Left lung (tissue), 10 donors: Measurements from ENCODE around the gene AHI1. TPM values are rescaled to one million over a fixed set of nuclear protein-coding genes. Genes with fewer than 3 reads are reported as not detected.

Source experiments
- ATAC-seq: fragments of 200-7000 bp; cut with Tn5 transposase; one replicate; pipeline ENCODE4 v1.9.1; 2020; ENCODE audit warnings: moderate library complexity
- DNase-seq, 4 donors: peaks; one replicate each; pipeline ENCODE4 v3.0.0-alpha.2; 2013 to 2020
- H3K27ac ChIP-seq, 2 donors: fragments of 200-600 bp; sonication (generic) in 1 of 2; one replicate each; pipeline versions ENCODE4 v1.5.0 to v1.8.0; 2020 to 2021
- H3K27me3 ChIP-seq, 2 donors: fragments of 200-600 bp; sonication (generic) in 1 of 2; one replicate each; pipeline versions ENCODE4 v1.5.0 to v1.8.0; 2020 to 2021
- H3K36me3 ChIP-seq, 2 donors: fragments of 200-600 bp; sonication (generic) in 1 of 2; one replicate each; pipeline versions ENCODE4 v1.5.0 to v1.8.0; 2020 to 2021
- H3K4me1 ChIP-seq, 2 donors: fragments of 200-600 bp; one replicate each; pipeline ENCODE4 v1.8.0; 2021
- H3K4me3 ChIP-seq, 2 donors: fragments of 200-600 bp; sonication (generic) in 1 of 2; one replicate each; pipeline versions ENCODE4 v1.5.0 to v1.8.0; 2020 to 2021; ENCODE audit warnings: mild to moderate bottlenecking in 1 of 2
- H3K9me3 ChIP-seq, 2 donors: fragments of 200-600 bp; sonication (generic) in 1 of 2; one replicate each; pipeline versions ENCODE4 v1.5.0 to v1.8.0; 2020 to 2021
- CTCF ChIP-seq, 2 donors: fragments of 200-600 bp; sonication (generic) in 1 of 2; IDR thresholded peaks; one replicate each; pipeline versions ENCODE4 v1.5.0 to v1.8.0; 2021; ENCODE audit warnings: antibody characterized with exemption in 2 of 2
- intact Hi-C, 2 donors: fragments of 100-400 bp; cut with DNase I; formaldehyde crosslinking; loops; one replicate each; pipeline versions ENCODE4 v1.11.2 to v1.14.2; 2022
- polyA plus RNA-seq, 6 donors: library from polyadenylated mRNA; unstranded; fragments of 120-200 nt; gene quantifications; one replicate each; pipeline ENCODE4 v1.2.1, GENCODE V29; 2013; ENCODE audit not compliant: insufficient read length in 6 of 6
- total RNA-seq, 2 donors: library from RNA; stranded (reverse); fragmentation: NEBNext Ultra II Directional; extraction: Animal tissue kit (Norgen Biotek cat#: 25700); gene quantifications; one replicate each; pipeline ENCODE4 v1.2.1, GENCODE V29; 2021
- donor health status: DM: no; HTN: yes; CAD: no.
- donor health status: DM: no; HTN: no; CAD: no.

AHI1 gene
- total and polyA plus RNA-seq, 8 donors, result 23.7 to 65.0 (median 49.0) TPM

- Histone ChIP-seq H3K27me3 (no peaks in the 10 kb centered on the region), H3K4me1 (peaks cover 0 to 11% of the 10 kb centered on the region in 2 donors), H3K36me3 (no peaks in the 10 kb centered on the region), H3K4me3 (no peak overlapping the region), H3K9me3 (no peaks in the 10 kb centered on the region), H3K27ac (no peak overlapping the region)
- intact Hi-C loops, result no loop called here
- DNase-seq, result no peak
- TF ChIP-seq CTCF (IDR thresholded peaks at IDR 0.05), result no peak
- no peak for ATAC-seq
Measured at GRCh38 chr6:135282395-135282794, 215.1 kb downstream of the AHI1 start.

- DNase-seq, result no peak
- Histone ChIP-seq H3K27me3 (no peaks in the 10 kb centered on the region), H3K9me3 (no peaks in the 10 kb centered on the region), H3K4me3 (no peak overlapping the region), H3K4me1 (peaks cover 0 to 11% of the 10 kb centered on the region in 2 donors), H3K27ac (no peak overlapping the region), H3K36me3 (no peaks in the 10 kb centered on the region)
- TF ChIP-seq CTCF (IDR thresholded peaks at IDR 0.05), result no peak
- no peak for ATAC-seq
- intact Hi-C loops, result no loop called here
Measured at GRCh38 chr6:135281964-135282363, 215.6 kb downstream of the AHI1 start.

- DNase-seq (peak in 1 of 4 donors; percentile 52), ATAC-seq (no peak)
- H3K9me3 ChIP-seq, result no peaks in the 10 kb centered on the region
- H3K27me3 ChIP-seq, result no peaks in the 10 kb centered on the region
- intact Hi-C loops, result no loop called here
- no peaks in the 10 kb centered on the region for H3K36me3 ChIP-seq
- H3K4me1 ChIP-seq, result peaks cover 0 to 11% of the 10 kb centered on the region in 2 donors
- H3K27ac ChIP-seq, result peak overlapping the region in 1 of 2 donors; percentile 75
- no peak overlapping the region for H3K4me3 ChIP-seq
- no peak for TF ChIP-seq CTCF (IDR thresholded peaks at IDR 0.05)
Measured at GRCh38 chr6:135281227-135281626, 216.3 kb downstream of the AHI1 start.

- H3K4me1 ChIP-seq, result peaks cover 0 to 11% of the 10 kb centered on the region in 2 donors
- intact Hi-C loops, result no loop called here
- peak overlapping the region in 1 of 2 donors; percentile 75 for H3K27ac ChIP-seq
- ATAC-seq (no peak), DNase-seq (no peak)
- no peaks in the 10 kb centered on the region for H3K36me3 ChIP-seq
- H3K9me3 ChIP-seq, result no peaks in the 10 kb centered on the region
- no peaks in the 10 kb centered on the region for H3K27me3 ChIP-seq
- no peak overlapping the region for H3K4me3 ChIP-seq
- TF ChIP-seq CTCF (IDR thresholded peaks at IDR 0.05), result no peak
Measured at GRCh38 chr6:135280375-135281136, 217.0 kb downstream of the AHI1 start.

GRCh38 chr6:135277422-135277821, 220.1 kb downstream of the AHI1 start:
- no peak for TF ChIP-seq CTCF (IDR thresholded peaks at IDR 0.05)
- Histone ChIP-seq H3K27ac (no peak overlapping the region), H3K27me3 (no peaks in the 10 kb centered on the region), H3K9me3 (no peaks in the 10 kb centered on the region), H3K4me3 (no peak overlapping the region), H3K36me3 (no peaks in the 10 kb centered on the region), H3K4me1 (peaks cover 0 to 11% of the 10 kb centered on the region in 2 donors)
- ATAC-seq (no peak), DNase-seq (no peak)
- intact Hi-C loops, result no loop called here
